Neural progenitor cell (in vitro differentiated cells): ENCODE data around the gene CRACDL.

Experiments
- EZH2 ChIP-seq: fragments of 200-600 bp; sonication (generic); IDR thresholded peaks from 2 replicates; pipeline ENCODE4 v1.6.1; 2017; ENCODE audit warnings: antibody characterized with exemption, mild to moderate bottlenecking, moderate library complexity
- EZH2phosphoT487 ChIP-seq: fragments of 200-600 bp; sonication (generic); IDR thresholded peaks from 2 replicates; pipeline ENCODE4 v1.6.1; 2017; ENCODE audit warnings: antibody characterized with exemption
- TF ChIP-seq, protein P1 (sequence below): fragments of 200-600 bp; sonication (generic); IDR thresholded peaks from 2 replicates; pipeline ENCODE4 v1.5.1; 2017; ENCODE audit warnings: antibody characterized with exemption, mild to moderate bottlenecking

GRCh38 chr2:98881153-98881650 lies 54.8 kb downstream of the CRACDL start:
- TF ChIP-seq, protein P1, sequence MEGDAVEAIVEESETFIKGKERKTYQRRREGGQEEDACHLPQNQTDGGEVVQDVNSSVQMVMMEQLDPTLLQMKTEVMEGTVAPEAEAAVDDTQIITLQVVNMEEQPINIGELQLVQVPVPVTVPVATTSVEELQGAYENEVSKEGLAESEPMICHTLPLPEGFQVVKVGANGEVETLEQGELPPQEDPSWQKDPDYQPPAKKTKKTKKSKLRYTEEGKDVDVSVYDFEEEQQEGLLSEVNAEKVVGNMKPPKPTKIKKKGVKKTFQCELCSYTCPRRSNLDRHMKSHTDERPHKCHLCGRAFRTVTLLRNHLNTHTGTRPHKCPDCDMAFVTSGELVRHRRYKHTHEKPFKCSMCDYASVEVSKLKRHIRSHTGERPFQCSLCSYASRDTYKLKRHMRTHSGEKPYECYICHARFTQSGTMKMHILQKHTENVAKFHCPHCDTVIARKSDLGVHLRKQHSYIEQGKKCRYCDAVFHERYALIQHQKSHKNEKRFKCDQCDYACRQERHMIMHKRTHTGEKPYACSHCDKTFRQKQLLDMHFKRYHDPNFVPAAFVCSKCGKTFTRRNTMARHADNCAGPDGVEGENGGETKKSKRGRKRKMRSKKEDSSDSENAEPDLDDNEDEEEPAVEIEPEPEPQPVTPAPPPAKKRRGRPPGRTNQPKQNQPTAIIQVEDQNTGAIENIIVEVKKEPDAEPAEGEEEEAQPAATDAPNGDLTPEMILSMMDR: no peak
- no peak for TF ChIP-seq EZH2
- TF ChIP-seq EZH2phosphoT487: no peak
